Right lobe of liver (tissue), 4 donors: Measurements from ENCODE around the gene MPZL2.

ENCODE experiments used
- CTCF ChIP-seq, 4 donors: fragments of 200-600 bp in 3 of 4; fragments of 450-650 bp in 1 of 4; IDR thresholded peaks; one replicate each; pipeline versions ENCODE4 v1.5.1 to v1.8.0; 2016 to 2022; ENCODE audit warnings: antibody characterized with exemption in 4 of 4, mild to moderate bottlenecking in 2 of 4
- POLR2A ChIP-seq: fragments of 450-650 bp; IDR thresholded peaks from one replicate; pipeline ENCODE4 v1.6.1; 2017; ENCODE audit warnings: antibody characterized with exemption, mild to moderate bottlenecking
- donor health status: DM: no; HTN: no; CAD: no.
- donor health status: DM: no; HTN: no; CAD: no.
- donor health status: DM: no; HTN: yes; CAD: no.

GRCh38 chr11:118265954-118266353 is 1.9 kb upstream of the MPZL2 start:
- TF ChIP-seq CTCF (IDR thresholded peaks at IDR 0.05) = no peak
- no peak for TF ChIP-seq POLR2A
